Endometrial microvascular endothelial cells (primary cell): ENCODE data around the gene ZNF490. TPM values are rescaled to one million over a fixed set of nuclear protein-coding genes. Genes with fewer than 3 reads are reported as not detected.
"Not testable (repeated sequence)": the region's sequence is repeated elsewhere in the genome, so short reads cannot be mapped to it uniquely, and the experiment has no call there.

Experiments used
- in situ Hi-C: cut with HindIII; loops from 2 replicates; pipeline ENCODE4 v1.10.0; 2017; ENCODE audit warnings: low sequenced_read_pairs, low pct_unique_long_range_greater_than_20kb; ENCODE audit errors: inconsistent ontology term
- total RNA-seq: library from RNA; depleted of rRNA; stranded (reverse); fragments of >200 nt; gene quantifications from one replicate; pipeline ENCODE4 v1.2.3, GENCODE V29; 2015; ENCODE audit errors: inconsistent ontology term

ZNF490 gene
- total RNA-seq, result 3.2 TPM

DNA sequence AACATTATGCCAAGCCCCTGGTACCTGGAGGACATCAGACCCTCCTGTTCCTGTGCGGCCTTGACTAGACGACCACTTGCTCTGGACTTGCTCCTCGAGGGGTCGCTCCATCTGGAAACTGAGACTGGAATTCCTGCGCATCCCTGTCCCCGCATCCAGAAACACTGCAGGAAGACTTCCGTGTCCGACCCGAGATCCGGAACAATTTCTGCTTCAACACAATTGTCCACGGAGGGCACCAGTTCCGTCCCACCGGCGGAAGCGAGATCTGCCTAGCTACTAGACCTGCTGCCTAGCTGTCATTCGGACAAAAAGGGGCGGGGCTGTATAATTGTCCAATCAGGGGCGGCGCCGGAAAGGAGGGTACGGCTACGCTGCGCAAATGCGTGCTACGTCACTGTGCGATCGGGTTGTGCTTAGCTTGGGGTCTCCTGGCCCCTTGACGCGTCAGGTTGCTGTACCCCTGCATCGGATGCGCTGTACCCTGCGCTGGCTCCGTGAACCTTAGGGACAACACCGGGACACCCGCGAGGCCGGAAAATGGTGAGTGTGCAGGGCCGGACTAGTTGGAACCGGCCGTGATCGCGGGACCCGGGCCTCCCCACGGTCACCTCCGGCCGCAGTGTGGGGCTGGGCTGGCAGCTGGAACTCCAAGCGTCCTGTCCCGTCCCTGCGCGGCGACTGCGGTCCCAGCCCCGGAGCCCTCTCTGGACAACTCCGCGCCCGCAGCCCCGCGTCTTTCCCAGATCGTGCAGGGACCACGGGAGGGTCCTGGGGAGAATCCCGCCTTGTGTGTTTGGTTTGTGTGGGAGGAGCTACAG, at the start of gene ZNF490, which contains the start of gene ZNF791:
Gene ZNF490, minus strand, starts transcription at position 274 of the 821 bp plus-strand sequence. Its CDS starts 133 bp downstream, at position 141.
Gene ZNF791, plus strand, starts transcription at position 381 of the 821 bp plus-strand sequence. Its CDS starts 160 bp downstream, at position 541.
- in situ Hi-C loops, result no loop called here

DNA sequence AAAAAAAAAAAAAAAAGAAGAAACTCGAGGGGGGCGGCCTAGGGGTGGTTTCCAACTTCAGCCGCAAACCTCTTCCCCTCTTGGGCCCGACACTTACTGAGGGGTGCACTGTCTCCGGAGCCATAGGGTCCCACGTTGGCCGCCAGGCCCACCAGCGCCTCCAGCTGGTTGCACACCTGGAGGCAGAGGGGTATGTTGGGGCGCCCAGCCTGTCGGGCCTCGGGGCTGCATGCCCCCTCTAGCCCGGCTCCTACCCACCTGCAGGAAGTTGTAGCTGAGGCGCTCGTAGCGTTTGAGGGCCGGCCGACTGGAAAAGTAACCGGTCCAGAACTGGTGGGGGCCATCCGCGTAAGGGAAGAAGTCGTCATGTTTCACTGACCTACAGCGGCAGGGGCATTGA, 47.4 kb upstream of the ZNF490 start:
- in situ Hi-C loops, result no loop called here

DNA sequence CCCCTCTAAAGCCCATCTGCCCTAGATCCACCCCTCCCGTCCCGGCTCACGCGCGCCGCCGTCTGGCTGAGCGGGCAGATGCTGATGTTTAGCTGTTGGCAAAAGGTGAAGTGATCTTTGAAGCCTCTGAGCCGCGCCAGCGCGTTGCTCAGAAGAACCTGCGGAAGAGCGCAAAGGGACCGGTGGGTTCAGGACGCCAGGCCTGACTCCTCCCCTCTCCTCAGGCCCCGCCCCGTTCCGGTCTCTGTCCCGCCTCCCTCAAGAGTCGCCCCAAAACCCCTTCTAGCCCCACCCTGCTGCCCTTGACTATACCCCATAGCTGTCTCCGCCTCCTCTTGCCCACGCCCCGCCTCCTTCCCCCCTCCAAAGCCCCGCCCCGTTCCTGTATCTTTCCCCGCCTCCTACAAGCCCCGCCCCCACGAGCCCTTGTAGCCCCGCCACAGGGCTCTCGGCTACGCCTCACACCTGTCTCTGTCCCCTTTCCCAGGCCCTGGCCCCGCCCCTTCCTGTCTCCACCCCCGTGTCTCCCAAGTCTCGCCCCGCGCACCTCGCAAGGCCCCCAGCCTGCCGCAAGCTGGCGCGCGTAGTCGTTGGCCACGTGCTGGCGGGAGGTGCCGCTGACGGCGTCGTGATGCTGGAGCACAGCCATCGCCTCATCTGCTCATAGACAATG, 46.4 kb upstream of the ZNF490 start:
- in situ Hi-C loops, result no loop called here

DNA sequence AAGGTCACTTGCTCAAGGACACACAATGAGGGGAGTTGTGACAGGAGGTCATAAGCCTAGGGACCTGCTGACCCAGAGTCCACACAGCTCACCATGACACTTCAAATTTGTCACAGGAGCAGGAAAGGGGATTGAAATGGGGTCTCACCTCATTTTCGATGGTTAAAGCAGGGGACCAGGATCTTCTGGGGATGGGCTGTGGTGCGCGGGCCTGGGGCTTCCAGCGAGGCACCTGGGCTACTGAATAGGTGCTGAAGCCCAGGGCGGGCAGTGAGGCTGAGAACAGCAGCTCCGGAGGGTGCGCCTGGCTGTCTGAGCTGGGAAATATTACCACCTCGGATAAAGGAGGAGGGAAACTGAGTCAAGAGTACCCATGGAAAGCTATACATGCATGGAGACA, 44.9 kb upstream of the ZNF490 start:
- in situ Hi-C loops, result no loop called here

DNA sequence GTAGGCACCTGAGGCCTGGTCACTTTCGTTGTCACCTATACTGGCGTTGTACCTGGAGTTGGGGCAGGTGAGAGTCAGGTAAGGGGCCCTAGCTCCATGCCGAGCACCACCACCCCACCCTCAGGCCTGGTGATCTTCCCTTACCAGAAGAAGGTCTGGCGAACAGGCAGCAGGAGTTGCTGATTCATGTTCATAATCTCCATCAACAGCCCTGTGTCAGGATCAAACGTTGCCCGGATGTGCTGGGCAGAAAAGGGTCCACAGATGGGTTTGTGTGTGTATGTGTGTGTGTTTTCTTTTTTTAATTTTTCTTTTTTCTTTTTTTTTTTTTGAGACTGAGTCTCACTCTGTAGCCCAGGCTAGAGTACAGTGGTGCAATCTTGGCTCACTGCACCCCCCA, 41.6 kb upstream of the ZNF490 start:
- in situ Hi-C loops, result no loop called here

DNA sequence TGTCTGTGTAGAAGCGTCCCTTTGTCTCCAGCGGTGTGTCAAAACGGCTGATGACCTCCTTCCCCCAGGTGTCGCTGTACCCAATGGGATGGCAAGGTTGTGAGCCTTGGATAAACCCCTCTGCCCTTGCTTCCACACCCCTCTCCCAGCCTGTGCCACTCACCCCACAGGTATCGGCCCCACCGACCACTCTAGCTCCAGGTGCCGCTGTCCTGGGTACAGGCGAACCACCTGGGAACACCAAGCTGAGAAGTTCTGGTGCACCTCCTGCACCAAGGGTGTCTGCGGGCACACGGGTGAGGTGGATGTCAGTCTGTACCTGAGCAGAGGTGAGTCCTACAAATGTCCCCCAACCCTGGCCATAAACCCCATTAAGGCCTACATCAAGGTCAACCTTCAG, 39.3 kb upstream of the ZNF490 start:
- in situ Hi-C loops, result no loop called here

DNA sequence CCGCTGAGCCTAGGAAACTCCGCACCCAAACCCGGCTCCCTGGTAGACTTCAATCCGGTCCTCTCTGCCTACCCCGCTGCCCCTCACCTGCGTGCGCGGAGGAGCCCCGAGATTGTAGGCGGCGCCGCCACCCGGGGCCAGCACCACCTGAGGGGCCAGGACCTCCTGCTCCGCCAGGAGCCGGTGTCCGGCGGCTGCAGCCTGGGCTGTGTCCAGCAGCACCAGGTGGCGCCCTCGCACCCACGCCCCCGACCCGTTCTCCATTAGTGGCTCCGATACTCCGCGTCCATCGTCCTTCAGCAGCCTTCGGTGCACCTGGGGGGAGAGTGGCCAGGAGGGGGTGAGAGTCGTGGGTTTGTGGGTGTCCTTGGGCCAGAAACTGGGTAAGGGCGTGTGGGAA, 37.5 kb upstream of the ZNF490 start:
- in situ Hi-C loops, result no loop called here

DNA sequence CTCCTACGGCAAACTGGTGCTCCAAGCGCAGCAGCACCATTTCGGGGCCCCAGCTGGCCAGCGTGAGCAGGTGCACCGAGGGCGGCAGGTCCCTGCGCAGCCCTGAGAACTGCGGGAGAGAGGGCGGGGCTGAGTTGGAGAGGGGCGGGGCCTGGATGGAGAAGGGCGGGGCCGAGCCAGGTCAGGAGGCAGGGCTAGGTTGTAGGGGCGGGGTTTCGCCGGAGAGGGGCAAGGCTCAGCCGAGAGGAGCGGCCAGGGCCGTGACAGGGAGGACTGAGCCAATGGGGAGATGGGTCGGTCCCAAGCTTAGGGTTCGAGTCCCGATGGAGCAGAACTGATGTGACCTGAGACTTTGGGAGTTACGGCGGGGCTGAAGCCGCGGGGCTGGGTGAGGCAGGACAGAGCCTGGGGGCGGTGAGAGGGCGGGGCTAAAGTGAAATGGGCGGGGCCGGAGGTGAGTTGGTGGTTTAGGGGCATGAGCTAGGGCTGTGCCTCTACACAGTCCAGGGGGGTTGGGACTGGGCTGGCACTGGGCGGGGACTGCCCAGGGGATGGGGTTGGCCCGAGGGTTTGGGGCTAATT, 37.0 kb upstream of the ZNF490 start:
- in situ Hi-C loops, result no loop called here

DNA sequence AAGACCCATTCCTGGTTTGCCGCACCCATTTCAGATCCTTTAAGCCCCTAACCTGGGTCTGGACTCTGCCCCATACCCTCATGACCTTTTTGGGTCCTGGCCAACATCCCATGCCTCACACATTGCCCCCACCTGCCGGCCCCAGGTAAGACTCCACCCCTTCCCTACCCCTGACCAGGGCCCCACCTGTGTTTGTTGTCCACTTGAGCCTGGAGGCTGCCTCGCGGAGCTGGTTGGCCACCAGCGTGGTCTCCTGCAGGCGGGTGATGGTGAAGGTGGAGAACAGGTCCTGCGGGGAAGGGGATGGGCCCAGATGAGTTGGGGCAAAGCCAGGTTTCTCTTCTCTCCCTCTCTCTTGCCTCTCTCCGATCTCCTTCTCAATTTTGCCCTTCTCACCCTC, 36.4 kb upstream of the ZNF490 start:
- in situ Hi-C loops, result no loop called here

DNA sequence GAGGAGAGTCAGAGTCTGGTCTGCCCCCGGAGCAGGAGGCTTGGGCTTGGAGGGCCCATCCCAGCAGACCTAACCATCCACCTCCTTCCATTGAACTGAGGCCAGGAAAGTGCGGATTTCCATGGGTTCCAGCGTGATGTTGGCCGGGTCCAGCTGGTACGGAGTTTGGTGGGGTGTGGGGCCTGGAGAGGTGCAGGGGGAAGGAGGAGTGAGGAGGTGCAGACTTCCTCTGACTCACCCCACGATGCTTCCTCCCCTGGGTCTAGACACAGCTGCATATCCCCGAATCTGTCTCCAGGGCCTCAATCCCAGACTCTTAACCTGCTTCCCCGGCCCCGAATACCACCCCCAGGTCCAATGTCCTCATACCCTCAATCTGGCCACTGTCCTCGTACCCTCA, 35.9 kb upstream of the ZNF490 start:
- in situ Hi-C loops, result no loop called here

DNA sequence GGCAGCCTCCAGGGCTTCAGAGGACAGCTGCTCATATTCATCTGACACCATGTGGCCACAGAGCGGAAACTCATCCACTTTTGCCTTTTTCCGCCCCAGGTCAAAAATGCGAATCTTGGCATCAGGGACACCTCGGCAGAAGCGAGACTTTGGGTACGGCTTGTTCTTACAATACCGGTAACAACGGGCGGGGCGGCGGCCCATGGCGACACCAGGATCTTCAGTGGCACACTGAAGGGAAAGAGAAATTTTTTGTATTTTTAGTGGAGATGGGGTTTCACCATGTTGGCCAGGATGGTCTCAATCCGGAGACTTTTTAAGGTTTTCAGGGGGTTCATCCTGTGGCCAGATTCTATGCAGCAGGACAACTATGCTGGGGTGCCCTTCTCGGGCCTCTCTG, 33.1 kb upstream of the ZNF490 start:
- in situ Hi-C loops, result not testable (repeated sequence)

DNA sequence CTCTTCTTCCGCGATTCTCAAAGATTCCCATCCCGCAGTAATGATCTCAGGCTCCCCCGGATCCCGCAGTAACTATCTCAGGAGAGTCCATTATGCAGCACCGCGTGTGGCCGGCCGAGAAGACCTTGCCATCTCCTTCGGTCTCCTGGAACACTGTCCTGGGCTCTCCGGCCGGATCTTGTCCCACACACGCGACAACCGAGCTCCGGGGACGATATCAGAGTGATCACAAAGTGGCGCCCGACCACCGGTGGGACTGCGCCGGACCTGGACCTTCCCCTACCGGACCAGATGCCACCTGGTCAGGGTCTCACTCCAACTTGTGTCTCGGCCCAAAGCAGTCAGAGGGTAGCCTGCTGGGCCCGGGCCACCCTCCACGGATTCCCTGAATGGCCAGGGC, 31.9 kb upstream of the ZNF490 start:
- in situ Hi-C loops, result no loop called here

DNA sequence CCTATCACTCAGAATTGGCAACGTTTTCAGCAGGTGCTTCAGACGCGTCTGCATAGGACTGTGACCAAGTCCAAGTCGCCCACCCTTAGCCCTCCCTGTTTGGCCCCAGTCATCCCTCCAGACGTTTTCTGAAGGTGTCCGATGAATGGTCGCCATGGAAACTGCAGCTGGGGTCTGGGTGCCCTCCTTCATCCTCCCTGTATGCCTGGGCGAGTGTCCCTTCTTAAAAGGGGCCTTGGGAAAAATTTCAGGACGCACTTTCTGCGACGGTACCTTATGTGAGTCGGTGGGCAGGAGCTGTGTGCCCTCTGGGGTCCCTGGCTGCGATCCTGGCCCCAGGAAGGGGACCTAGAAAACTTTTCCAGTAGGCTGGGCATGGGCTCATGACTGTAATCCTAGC, 30.8 kb upstream of the ZNF490 start:
- in situ Hi-C loops, result no loop called here

DNA sequence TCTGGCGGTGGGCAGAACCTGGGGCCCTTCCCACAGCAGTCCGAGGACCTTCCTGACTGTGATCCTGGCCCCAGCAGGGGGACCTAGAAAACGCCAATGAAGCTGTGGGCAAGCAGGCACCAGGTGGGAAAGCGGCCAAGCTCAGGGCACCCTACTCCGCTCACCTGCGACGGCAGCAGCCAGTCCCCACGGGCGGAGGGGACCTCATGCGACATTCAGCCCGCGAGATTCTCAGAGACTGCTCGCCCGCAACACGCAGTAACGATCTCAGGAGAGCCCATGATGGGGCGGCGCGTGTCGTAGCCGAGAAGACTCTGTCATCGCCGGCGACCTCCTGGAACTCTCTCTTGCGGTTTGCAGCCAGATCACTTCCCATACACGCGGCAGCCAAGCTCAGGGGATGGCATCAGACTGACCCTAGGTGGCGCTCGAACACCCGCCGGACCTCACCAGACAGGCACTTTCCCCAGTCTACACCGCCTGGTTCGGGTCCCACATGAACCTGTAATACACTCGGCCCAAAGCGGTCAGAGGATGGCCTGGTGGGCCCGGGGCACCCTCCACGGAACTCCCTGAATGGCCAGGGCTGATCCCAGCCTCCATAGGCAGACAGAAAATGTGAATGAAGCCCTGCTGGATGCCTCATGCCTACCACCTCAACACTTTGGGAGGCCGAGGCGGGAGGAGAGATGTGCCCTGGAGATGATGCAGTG, 29.4 kb upstream of the ZNF490 start:
- in situ Hi-C loops, result no loop called here

DNA sequence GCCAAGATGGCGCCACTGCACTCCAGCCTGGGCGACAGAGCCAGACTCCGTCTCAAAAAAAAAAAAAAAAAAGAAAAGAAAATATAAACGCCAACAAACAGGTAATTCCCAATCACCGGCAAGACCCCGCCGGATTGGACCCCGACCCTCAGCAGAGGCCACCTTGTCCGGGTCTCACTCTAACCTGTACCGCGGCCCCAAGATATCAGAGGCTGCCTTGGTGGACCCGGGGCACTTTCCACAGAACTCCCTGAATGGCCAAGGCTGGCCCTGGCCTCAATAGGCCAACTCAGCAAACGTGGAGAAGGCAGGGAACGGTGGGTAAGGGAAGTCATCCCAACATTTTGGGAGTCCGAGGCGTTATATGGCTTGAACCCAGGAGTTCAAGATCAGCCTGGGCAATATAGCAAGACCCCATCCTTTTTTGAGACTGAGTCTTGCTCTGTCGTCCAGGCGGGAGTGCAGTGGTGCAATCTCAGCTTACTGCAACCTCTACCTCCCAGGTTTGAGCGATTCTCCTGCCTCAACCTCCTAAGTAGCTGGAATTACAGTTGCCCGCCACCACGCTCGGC, 28.1 kb upstream of the ZNF490 start:
- in situ Hi-C loops, result no loop called here

DNA sequence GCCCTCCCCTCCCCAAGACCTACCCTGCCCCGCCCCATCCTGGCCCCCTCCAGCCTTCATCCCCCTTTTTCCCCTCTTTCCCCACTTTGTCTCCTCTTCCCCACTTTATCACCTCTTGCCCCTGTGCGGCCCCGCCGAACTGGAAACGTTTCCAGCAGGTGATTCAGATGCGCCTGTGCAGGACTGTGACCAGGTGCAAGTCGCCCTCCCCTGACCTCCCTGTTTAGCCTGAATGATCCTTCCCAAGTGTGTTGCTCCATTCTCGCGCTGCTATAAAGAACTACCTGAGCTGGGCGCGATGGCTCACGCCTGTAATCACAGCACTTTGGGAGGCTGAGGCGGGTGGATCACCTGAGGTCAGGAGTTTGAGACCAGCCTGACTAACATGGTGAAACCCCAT, 26.0 kb upstream of the ZNF490 start:
- in situ Hi-C loops, result no loop called here

DNA sequence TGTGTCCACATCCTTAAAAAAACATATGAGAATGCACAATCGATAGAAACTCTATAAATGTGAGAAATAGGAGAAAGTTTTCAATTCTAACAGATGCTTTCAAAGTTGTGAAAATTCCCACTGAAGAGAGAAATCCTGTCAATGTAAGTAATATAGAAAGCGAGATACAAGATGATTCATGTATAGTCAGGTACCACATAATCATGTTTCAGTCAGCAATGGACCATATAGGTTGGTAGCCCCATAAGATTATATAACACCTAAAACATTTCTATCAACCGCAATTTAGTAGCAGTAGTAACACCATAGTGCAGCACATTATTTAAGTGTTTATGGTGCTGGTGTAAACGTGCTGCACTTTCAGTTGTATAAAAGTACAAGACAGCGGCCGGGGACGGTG, 18.6 kb upstream of the ZNF490 start:
- in situ Hi-C loops, result no loop called here

DNA sequence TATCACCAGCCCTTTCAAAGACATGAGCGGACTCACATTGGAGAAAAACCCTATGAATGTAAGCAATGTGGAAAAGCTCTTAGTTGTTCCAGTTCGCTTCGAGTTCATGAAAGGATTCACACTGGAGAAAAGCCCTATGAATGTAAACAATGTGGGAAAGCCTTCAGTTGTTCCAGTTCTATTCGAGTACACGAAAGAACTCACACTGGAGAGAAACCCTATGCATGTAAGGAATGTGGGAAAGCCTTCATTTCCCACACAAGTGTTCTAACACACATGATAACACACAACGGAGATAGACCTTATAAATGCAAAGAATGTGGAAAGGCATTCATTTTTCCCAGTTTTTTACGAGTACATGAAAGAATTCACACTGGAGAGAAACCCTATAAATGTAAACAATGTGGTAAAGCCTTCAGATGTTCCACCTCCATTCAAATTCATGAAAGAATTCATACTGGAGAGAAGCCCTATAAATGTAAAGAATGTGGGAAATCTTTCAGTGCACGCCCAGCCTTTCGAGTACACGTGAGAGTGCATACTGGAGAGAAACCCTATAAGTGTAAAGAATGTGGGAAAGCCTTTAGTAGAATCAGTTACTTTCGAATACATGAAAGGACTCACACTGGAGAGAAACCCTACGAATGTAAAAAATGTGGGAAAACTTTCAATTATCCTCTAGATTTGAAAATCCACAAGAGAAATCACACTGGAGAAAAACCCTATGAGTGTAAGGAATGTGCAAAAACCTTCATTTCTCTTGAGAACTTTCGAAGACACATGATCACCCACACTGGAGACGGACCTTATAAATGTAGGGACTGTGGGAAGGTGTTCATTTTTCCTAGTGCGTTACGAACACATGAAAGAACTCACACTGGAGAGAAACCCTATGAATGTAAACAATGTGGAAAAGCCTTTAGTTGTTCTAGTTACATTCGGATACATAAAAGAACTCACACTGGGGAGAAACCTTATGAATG, 17.7 kb upstream of the ZNF490 start:
- in situ Hi-C loops, result no loop called here
